PC-9 (cell line): Measurements from ENCODE around the gene OR8B12.
"Not testable (repeated sequence)": the region's sequence is repeated elsewhere in the genome, so short reads cannot be mapped to it uniquely, and the experiment has no call there.

Source experiments
- EZH2 ChIP-seq: fragments of 200-600 bp; sonication (generic); IDR thresholded peaks from 2 replicates; pipeline ENCODE4 v1.8.0; 2017; ENCODE audit warnings: antibody characterized with exemption, low read depth
- TF ChIP-seq, protein P1 (sequence below): fragments of 200-600 bp; sonication (generic); conservative IDR thresholded peaks from 2 replicates; pipeline ENCODE4 v1.6.1; 2017; ENCODE audit warnings: mixed run types, antibody characterized with exemption, mild to moderate bottlenecking, moderate library complexity

DNA sequence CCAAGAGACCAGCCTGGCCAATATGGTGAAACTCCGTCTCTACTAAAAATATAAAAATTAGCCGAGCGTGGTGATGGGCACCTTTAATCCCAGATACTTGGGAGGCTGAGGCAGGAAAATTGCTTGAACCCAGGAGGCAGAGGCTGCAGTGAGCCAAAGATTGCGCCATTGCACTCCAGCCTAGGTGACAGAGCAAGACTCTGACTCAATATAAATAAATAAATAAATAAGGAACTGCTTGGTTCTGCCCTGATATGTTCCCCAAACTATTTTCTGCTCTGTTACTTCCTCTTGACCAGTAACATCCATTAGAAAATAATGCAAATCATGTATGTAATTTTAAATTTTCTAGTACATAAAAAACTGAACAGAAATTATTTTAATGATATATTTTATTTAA, 28.8 kb downstream of the OR8B12 start:
- TF ChIP-seq, protein P1, sequence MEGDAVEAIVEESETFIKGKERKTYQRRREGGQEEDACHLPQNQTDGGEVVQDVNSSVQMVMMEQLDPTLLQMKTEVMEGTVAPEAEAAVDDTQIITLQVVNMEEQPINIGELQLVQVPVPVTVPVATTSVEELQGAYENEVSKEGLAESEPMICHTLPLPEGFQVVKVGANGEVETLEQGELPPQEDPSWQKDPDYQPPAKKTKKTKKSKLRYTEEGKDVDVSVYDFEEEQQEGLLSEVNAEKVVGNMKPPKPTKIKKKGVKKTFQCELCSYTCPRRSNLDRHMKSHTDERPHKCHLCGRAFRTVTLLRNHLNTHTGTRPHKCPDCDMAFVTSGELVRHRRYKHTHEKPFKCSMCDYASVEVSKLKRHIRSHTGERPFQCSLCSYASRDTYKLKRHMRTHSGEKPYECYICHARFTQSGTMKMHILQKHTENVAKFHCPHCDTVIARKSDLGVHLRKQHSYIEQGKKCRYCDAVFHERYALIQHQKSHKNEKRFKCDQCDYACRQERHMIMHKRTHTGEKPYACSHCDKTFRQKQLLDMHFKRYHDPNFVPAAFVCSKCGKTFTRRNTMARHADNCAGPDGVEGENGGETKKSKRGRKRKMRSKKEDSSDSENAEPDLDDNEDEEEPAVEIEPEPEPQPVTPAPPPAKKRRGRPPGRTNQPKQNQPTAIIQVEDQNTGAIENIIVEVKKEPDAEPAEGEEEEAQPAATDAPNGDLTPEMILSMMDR, result not testable (repeated sequence)
- TF ChIP-seq EZH2, result not testable (repeated sequence)
